ENCODE results near the gene YIPF4. TPM values are rescaled to one million over a fixed set of nuclear protein-coding genes. Genes with fewer than 3 reads are reported as not detected.
"Not testable (repeated sequence)": the region's sequence is repeated elsewhere in the genome, so short reads cannot be mapped to it uniquely, and the experiment has no call there.

Gene YIPF4
- total RNA-seq, 2 donors from 2014 or later, result 19.0 to 25.0 TPM

DNA sequence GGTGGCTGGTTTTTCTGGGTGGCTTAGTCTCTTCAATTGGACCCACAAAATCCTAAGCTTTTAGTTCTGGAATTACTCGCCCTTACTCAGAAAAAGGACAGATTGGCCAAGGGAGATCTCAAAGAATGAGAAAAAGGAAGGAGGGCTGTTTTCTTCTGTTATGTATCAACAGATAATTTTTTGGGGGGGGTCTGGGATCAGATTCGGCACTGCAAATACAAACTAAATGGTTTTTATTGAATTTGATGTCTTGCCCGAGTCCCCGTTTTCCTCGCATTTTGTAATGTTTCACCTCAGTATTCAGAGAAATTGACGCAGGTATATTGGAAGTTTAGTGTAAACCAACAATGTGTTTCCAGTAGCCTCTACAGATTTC is 762 bp downstream of the YIPF4 start:
- Histone ChIP-seq H3K4me1 (ENCODE audit: control insufficient read depth in 1 of 2, low read depth in 2 of 2) (peaks cover 5 to 20% of the 10 kb centered on the region in 2 donors), H3K4me3 (peak overlapping the region; percentile 94), H3K36me3 (no peaks in the 10 kb centered on the region), H3K27me3 (replicated peaks; ENCODE audit: insufficient read depth) (no peaks in the 10 kb centered on the region), H3K9me3 (no peaks in the 10 kb centered on the region), H3K27ac (peak overlapping the region; percentile 74 to 81)
- TF ChIP-seq, protein P1, sequence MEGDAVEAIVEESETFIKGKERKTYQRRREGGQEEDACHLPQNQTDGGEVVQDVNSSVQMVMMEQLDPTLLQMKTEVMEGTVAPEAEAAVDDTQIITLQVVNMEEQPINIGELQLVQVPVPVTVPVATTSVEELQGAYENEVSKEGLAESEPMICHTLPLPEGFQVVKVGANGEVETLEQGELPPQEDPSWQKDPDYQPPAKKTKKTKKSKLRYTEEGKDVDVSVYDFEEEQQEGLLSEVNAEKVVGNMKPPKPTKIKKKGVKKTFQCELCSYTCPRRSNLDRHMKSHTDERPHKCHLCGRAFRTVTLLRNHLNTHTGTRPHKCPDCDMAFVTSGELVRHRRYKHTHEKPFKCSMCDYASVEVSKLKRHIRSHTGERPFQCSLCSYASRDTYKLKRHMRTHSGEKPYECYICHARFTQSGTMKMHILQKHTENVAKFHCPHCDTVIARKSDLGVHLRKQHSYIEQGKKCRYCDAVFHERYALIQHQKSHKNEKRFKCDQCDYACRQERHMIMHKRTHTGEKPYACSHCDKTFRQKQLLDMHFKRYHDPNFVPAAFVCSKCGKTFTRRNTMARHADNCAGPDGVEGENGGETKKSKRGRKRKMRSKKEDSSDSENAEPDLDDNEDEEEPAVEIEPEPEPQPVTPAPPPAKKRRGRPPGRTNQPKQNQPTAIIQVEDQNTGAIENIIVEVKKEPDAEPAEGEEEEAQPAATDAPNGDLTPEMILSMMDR (IDR thresholded peaks at IDR 0.05), result no peak
- ATAC-seq (ENCODE audit: insufficient number of reproducible peaks, low FRiP score, low read depth) (no peak), DNase-seq (ENCODE audit: low spot score) (no peak)

DNA sequence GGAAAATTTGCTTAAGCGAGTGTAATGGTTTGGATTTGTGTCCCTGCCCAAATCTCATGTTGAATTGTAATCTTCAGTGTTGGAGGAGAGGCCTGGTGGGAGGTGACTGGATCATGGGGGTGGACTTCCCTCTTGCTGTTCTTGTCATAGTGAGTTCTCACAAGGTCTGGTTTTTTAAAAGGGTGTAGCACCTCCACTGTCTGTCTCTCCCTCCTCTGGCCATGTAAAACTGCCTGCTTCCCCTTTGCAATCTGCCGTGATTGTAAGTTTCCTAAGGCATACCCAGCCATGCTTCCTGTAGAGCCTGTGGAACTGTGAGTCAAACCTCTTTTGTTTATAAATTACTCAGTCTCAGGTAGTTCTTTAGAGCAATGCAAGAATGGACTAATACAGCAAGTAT is 6.6 kb downstream of the YIPF4 start:
- ATAC-seq (ENCODE audit: insufficient number of reproducible peaks, low FRiP score, low read depth), result no peak
- no peak for DNase-seq (ENCODE audit: low spot score)
- no peaks in the 10 kb centered on the region for H3K27me3 ChIP-seq (replicated peaks; ENCODE audit: insufficient read depth)
- peaks cover 9 to 24% of the 10 kb centered on the region in 2 donors for H3K4me1 ChIP-seq (ENCODE audit: control insufficient read depth in 1 of 2, low read depth in 2 of 2)
- no peaks in the 10 kb centered on the region for H3K9me3 ChIP-seq
- no peaks in the 10 kb centered on the region for H3K36me3 ChIP-seq
- H3K27ac ChIP-seq, result no peak overlapping the region
- TF ChIP-seq, protein P1 (IDR thresholded peaks at IDR 0.05), result no peak
- no peak overlapping the region for H3K4me3 ChIP-seq

DNA sequence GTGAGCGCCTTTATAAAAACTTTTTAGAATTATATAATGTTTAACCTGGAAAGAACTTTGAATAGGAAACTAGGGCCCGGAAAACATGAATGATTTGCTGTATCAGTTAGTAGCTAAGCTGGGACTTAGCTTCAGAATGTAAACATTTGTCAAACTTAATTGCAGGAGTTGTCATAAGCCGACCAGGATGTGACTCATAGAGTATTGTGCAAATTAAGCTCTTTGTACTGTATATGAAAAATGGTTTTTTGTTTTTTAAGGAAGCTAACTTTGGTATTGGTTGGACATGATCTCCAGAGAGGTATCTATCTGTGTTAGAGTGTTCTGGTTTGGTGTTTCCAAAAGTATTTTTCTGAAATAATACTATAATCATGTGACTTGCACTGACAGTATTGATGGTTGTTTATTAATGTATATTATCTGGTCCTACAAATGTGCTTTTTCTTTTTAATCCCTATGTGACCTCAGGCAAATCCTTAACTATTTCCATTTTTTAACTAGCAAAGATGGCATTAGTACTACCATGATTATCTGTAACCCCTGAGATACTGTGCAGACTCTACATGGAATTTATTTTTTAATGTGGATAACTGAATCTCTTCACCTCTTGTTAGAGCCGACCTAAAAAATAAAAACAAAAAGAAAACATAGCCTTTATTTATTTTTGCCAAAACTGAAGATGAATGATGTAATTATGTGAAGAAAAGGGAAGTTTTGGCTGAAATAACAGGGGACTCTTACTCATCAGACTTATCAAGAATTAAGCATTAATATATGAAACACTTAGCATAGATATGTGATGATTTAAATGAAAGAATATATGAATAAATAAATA is 11.7 kb downstream of the YIPF4 start:
- Histone ChIP-seq H3K27ac (peak overlapping the region in 1 of 2 donors; percentile 9), H3K4me3 (peak overlapping the region; percentile 3), H3K36me3 (no peaks in the 10 kb centered on the region), H3K4me1 (ENCODE audit: control insufficient read depth in 1 of 2, low read depth in 2 of 2) (peaks cover 8 to 19% of the 10 kb centered on the region in 2 donors), H3K9me3 (no peaks in the 10 kb centered on the region), H3K27me3 (replicated peaks; ENCODE audit: insufficient read depth) (no peaks in the 10 kb centered on the region)
- TF ChIP-seq, protein P1 (IDR thresholded peaks at IDR 0.05), result no peak
- DNase-seq (ENCODE audit: low spot score) (no peak), ATAC-seq (ENCODE audit: insufficient number of reproducible peaks, low FRiP score, low read depth) (no peak)

DNA sequence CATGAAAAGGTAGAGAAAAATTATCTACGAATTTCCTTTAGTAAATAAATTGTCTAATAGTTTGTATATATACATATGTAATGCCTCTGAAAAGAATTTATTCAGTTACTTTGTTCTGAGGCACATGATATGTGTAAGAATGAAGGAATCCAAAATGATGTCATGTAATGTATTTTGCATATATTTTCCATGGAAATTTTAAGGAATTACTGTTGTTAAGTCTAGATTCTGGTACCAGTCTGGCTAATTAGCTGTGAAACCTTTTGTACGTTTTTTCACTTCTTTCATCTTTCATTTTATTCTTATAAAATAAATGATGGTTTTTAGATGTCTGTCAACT is 12.3 kb downstream of the YIPF4 start:
- no peaks in the 10 kb centered on the region for H3K9me3 ChIP-seq
- H3K27ac ChIP-seq, result no peak overlapping the region
- no peak for DNase-seq (ENCODE audit: low spot score)
- TF ChIP-seq, protein P1 (IDR thresholded peaks at IDR 0.05), result no peak
- H3K27me3 ChIP-seq (replicated peaks; ENCODE audit: insufficient read depth), result no peaks in the 10 kb centered on the region
- H3K36me3 ChIP-seq, result peaks cover 2% of the 10 kb centered on the region
- H3K4me3 ChIP-seq, result no peak overlapping the region
- ATAC-seq (ENCODE audit: insufficient number of reproducible peaks, low FRiP score, low read depth), result no peak
- H3K4me1 ChIP-seq (ENCODE audit: control insufficient read depth in 1 of 2, low read depth in 2 of 2), result peaks cover 8 to 19% of the 10 kb centered on the region in 2 donors

DNA sequence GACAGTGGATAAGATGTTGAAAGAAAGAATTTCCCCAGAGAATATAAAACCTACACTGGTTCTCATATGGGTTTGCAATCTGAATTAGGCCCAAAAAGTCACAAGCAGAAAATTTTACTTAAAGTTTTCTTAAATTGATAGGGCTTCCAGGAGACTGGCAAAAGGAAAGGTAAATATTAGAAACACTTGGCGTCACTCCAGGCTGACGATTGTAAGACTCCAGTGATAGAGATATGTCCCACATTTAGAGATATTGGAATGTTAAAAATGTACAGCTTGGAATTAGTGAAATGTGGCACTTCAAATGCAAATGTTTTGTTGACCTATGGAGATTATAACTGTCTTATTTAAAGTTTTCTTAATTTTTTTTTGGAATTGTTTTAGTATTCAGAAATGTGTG is 14.0 kb downstream of the YIPF4 start:
- TF ChIP-seq, protein P1 (IDR thresholded peaks at IDR 0.05), result no peak
- Histone ChIP-seq H3K9me3 (no peaks in the 10 kb centered on the region), H3K27ac (no peak overlapping the region), H3K27me3 (replicated peaks; ENCODE audit: insufficient read depth) (no peaks in the 10 kb centered on the region), H3K36me3 (peaks cover 4% of the 10 kb centered on the region), H3K4me3 (no peak overlapping the region), H3K4me1 (ENCODE audit: control insufficient read depth in 1 of 2, low read depth in 2 of 2) (peaks cover 8 to 19% of the 10 kb centered on the region in 2 donors)
- no peak for ATAC-seq (ENCODE audit: insufficient number of reproducible peaks, low FRiP score, low read depth)
- no peak for DNase-seq (ENCODE audit: low spot score)

DNA sequence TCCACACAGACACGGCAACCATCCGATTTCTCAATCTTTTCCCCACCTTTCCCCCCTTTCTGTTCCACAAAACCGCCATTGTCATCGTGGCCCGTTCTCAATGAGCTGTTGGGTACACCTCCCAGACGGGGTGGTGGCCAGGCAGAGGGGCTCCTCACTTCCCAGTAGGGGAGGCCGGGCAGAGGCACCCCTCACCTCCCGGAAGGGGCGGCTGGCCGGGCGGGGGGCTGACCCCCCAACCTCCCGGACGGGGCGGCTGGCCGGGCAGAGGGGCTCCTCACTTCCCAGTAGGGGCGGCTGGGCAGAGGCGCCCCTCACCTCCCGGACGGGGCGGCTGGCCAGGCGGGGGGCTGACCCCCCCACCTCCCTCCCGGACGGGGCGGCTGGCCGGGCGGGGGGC is 15.8 kb downstream of the YIPF4 start:
- not testable (repeated sequence) for H3K36me3 ChIP-seq, H3K4me3 ChIP-seq

DNA sequence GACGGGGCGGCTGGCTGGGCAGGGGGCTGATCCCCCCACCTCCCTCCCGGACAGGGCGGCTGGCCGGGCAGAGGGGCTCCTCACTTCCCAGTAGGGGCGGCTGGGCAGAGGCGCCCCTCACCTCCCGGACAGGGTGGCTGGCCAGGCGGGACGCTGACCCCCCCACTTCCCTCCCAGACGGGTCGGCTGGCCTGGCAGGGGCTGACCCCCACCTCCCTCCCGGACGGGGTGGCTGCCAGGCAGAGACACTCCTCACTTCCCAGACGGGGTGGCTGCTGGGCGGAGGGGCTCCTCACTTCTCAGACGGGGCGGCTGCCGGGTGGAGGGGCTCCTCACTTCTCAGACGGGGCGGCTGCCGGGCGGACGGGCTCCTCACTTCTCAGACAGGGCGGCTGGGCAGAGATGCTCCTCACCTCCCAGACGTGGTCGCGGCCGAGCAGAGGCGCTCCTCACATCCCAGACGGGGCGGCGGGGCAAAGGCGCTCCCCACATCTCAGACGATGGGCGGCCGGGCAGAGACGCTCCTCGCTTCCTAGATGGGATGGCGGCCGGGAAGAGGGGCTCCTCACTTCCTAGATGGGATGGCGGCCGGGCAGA is 16.4 kb downstream of the YIPF4 start:
- DNase-seq (ENCODE audit: low spot score); H3K27ac ChIP-seq; H3K9me3 ChIP-seq; H3K4me1 ChIP-seq (ENCODE audit: control insufficient read depth in 1 of 2, low read depth in 2 of 2); H3K27me3 ChIP-seq (replicated peaks; ENCODE audit: insufficient read depth); ATAC-seq (ENCODE audit: insufficient number of reproducible peaks, low FRiP score, low read depth); H3K4me3 ChIP-seq; H3K36me3 ChIP-seq: not testable (repeated sequence)

More for the DNA sequence above, 15.8 kb downstream of the YIPF4 start:
- not testable (repeated sequence) for ATAC-seq (ENCODE audit: insufficient number of reproducible peaks, low FRiP score, low read depth); H3K9me3 ChIP-seq; DNase-seq (ENCODE audit: low spot score); H3K27me3 ChIP-seq (replicated peaks; ENCODE audit: insufficient read depth); H3K27ac ChIP-seq
- H3K4me1 ChIP-seq (ENCODE audit: control insufficient read depth in 1 of 2, low read depth in 2 of 2), result peaks cover 8 to 12% of the 10 kb centered on the region in 2 donors

Measured in thoracic aorta (tissue), 2 donors.